HepG2 (cell line): ENCODE data around the gene HNRNPUL1. TPM values are rescaled to one million over a fixed set of nuclear protein-coding genes. Genes with fewer than 3 reads are reported as not detected.

Experiments used
- FLYWCH1 ChIP-seq: sonication (generic); formaldehyde crosslinking; IDR thresholded peaks from 2 replicates; pipeline ENCODE4 v1.8.1; 2023; ENCODE audit warnings: mild to moderate bottlenecking, missing genetic modification reagents
- HMG20A ChIP-seq: IDR thresholded peaks from 2 replicates; pipeline ENCODE4 v1.6.1; 2016; ENCODE audit warnings: borderline replicate concordance
- HNRNPK ChIP-seq: fragments of 200-400 bp; formaldehyde crosslinking; IDR thresholded peaks from 2 replicates; pipeline ENCODE4 v1.6.1; 2018; ENCODE audit warnings: low read length, low read depth, moderate library complexity, mild to moderate bottlenecking; ENCODE audit not compliant: poor library complexity, severe bottlenecking
- IRX3 ChIP-seq: sonication (generic); formaldehyde crosslinking; IDR thresholded peaks from 2 replicates; pipeline ENCODE4 v1.8.1; 2023; ENCODE audit warnings: mild to moderate bottlenecking, low read depth, missing genetic modification reagents, borderline replicate concordance
- KAT2B ChIP-seq: fragments of 150-350 bp; IDR thresholded peaks from 2 replicates; pipeline ENCODE4 v1.6.1; 2014; ENCODE audit warnings: low read depth, low read length, borderline replicate concordance
- SMARCE1 ChIP-seq: fragments of 450-650 bp; IDR thresholded peaks from 2 replicates; pipeline ENCODE4 v1.6.1; 2017; ENCODE audit warnings: borderline replicate concordance
- ZNF225 ChIP-seq: sonication (generic); formaldehyde crosslinking; IDR thresholded peaks from 2 replicates; pipeline ENCODE4 v1.4.0; 2020; ENCODE audit warnings: mild to moderate bottlenecking, missing genetic modification reagents
- ZNF282 ChIP-seq: fragments of 450-650 bp; IDR thresholded peaks from 2 replicates; pipeline ENCODE4 v1.6.1; 2018; ENCODE audit not compliant: partially characterized antibody
- ZNF326 ChIP-seq: sonication (generic); formaldehyde crosslinking; IDR thresholded peaks from 2 replicates; pipeline ENCODE4 v1.4.0; 2020; ENCODE audit warnings: missing genetic modification reagents, borderline replicate concordance
- ZNF333 ChIP-seq: sonication (generic); formaldehyde crosslinking; IDR thresholded peaks from 2 replicates; pipeline ENCODE4 v1.4.0; 2020; ENCODE audit warnings: mild to moderate bottlenecking, missing genetic modification reagents, borderline replicate concordance
- ZNF552 ChIP-seq: sonication (generic); formaldehyde crosslinking; IDR thresholded peaks from 2 replicates; pipeline ENCODE4 v1.9.0; 2022; ENCODE audit warnings: missing genetic modification reagents, mild to moderate bottlenecking, borderline replicate concordance
- polyA plus RNA-seq, 8 experiments: library from polyadenylated mRNA; depleted of rRNA in 3 of 8; stranded (reverse) in 7 of 8; unstranded in 1 of 8; fragments of >200 nt; fragmentation: Illumina TruSeq in 4 of 8; extraction: Trizol in 4 of 8; gene quantifications; 2 replicates each; pipeline versions ENCODE4 v1.2.1 to v1.2.3, GENCODE V29; 2011 to 2016; ENCODE audit warnings: low read depth in 4 of 8, missing spikeins in 1 of 8, mixed read lengths in 1 of 8; ENCODE audit not compliant: insufficient read depth in 1 of 8
- total RNA-seq, 5 experiments: library from RNA; depleted of rRNA; stranded (reverse); fragments of >200 nt; fragmentation: Illumina TruSeq; extraction: Trizol; gene quantifications; 2 replicates each; pipeline ENCODE4 v1.2.3, GENCODE V29; 2016; ENCODE audit warnings: low read depth in 1 of 5
- TF ChIP-seq, protein P1 (sequence below): sonication (generic); formaldehyde crosslinking; IDR thresholded peaks from 2 replicates; pipeline ENCODE4 v1.4.0; 2020; ENCODE audit warnings: mild to moderate bottlenecking, missing genetic modification reagents
- TF ChIP-seq, protein P2 (sequence below): sonication (generic); formaldehyde crosslinking; IDR thresholded peaks from 2 replicates; pipeline ENCODE4 v1.4.0; 2020; ENCODE audit warnings: mild to moderate bottlenecking, missing genetic modification reagents
- TF ChIP-seq, protein P3 (sequence below): sonication (generic); formaldehyde crosslinking; IDR thresholded peaks from 2 replicates; pipeline ENCODE4 v1.4.0; 2020; ENCODE audit warnings: low read depth, missing genetic modification reagents

HNRNPUL1 gene
- total and polyA plus RNA-seq, 2 of the 13 experiments (the other 11 are each of a cell fraction or from before 2014, with no cell fraction given) = 30.9 to 81.7 TPM

DNA sequence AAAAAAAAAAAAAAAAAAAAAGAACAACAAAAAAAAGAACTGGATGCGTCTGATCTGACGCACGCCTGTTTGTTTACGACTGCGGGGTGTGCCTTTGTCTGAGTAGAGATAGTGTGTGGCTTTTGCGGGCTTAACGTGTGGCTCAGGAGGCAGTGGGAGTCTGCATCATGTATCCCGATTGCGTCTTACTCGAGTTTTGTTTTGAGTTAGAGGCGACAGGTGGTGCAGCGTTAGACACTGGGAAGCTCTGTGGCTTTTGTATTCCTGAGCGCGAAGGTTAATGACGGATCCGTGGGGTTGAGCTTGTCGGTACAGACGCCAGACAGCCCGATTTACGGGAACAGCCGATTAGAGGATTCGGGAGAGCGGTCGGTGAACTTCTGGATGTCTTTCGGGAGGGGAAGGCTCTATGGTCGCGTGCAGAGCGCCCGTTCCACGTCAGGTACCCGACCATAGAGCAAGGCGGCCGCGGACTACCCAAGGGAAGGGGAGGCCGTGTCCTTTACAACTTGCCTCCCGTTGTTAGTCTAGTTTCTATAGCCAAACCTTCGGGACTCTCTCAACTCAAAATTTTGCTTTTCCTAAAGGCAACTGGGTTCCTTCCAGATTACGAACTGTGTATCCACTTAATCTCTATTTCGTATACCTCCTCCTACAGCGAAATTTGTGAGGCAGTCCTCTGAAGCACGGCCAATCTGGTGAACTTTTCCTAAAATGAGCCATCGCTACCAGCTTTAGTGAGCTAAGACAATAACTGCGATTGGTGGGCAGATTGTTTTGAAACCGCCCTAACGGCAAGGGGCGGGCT, 926 bp upstream of the HNRNPUL1 start (continued):
- TF ChIP-seq, protein P1, sequence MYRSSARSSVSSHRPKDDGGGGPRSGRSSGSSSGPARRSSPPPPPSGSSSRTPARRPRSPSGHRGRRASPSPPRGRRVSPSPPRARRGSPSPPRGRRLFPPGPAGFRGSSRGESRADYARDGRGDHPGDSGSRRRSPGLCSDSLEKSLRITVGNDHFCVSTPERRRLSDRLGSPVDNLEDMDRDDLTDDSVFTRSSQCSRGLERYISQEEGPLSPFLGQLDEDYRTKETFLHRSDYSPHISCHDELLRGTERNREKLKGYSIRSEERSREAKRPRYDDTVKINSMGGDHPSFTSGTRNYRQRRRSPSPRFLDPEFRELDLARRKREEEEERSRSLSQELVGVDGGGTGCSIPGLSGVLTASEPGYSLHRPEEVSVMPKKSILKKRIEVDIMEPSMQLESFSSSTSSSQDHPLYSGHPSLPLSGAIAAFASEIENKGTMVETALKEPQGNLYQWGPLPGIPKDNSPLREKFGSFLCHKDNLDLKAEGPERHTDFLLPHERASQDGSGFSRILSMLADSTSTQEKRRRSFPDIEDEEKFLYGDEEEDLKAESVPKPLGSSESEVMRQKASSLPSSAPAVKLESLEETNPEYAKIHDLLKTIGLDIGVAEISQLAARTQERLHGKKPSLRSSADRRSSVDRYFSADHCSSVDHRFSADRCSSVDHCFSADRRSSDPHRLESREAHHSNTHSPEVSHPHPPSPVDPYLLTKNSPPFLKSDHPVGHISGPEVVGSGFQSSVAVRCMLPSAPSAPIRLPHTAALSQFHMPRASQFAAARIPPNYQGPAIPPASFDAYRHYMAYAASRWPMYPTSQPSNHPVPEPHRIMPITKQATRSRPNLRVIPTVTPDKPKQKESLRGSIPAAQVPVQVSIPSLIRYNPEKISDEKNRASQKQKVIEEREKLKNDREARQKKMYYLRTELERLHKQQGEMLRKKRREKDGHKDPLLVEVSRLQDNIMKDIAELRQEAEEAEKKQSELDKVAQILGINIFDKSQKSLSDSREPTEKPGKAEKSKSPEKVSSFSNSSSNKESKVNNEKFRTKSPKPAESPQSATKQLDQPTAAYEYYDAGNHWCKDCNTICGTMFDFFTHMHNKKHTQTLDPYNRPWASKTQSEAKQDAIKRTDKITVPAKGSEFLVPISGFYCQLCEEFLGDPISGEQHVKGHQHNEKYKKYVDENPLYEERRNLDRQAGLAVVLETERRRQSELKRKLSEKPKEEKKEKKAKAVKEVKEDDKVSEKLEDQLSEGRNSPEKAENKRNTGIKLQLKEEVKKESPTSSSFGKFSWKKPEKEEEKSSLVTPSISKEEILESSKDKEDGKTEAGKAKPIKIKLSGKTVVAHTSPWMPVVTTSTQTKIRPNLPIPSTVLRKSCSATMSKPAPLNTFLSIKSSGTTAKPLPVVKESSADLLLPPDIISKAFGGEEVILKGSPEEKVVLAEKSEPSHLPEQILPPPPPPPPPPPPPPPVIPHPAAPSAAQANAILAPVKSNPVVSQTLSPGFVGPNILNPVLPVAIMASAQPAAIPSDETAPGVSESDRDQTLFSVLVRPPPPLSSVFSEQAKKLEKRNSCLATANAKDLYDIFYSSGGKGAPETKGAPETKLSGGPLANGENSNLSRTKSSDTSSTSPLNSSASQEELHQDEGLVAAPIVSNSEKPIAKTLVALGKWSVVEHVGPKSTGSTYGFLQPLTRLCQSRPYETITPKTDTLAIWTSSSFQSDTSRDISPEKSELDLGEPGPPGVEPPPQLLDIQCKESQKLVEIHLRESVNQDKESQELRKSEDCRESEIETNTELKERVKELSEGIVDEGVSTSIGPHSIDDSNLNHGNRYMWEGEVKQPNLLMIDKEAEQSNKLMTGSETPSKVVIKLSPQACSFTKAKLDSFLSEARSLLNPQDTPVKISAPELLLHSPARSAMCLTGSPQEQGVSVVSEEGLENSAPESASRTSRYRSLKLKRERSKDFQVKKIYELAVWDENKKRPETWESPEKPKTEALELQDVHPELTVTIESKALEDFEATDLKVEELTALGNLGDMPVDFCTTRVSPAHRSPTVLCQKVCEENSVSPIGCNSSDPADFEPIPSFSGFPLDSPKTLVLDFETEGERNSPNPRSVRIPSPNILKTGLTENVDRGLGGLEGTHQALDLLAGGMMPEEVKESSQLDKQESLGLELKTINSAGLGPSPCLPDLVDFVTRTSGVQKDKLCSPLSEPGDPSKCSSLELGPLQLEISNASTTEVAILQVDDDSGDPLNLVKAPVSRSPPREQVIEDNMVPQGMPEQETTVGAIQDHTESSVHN (CRISPR knock-in tag) = no peak
- TF ChIP-seq IRX3 (CRISPR knock-in tag) (no peak), HNRNPK (no peak), ZNF326 (no peak), HMG20A (CRISPR knock-in tag) (no peak), KAT2B (no peak), ZNF282 (no peak), ZNF225 (0 out of 2 replicates have a peak, but pooled peaks have one; percentile 30), ZNF333 (CRISPR knock-in tag) (no peak), FLYWCH1 (CRISPR knock-in tag) (no peak), SMARCE1 (no peak), ZNF552 (CRISPR knock-in tag) (no peak)
- TF ChIP-seq, protein P2, sequence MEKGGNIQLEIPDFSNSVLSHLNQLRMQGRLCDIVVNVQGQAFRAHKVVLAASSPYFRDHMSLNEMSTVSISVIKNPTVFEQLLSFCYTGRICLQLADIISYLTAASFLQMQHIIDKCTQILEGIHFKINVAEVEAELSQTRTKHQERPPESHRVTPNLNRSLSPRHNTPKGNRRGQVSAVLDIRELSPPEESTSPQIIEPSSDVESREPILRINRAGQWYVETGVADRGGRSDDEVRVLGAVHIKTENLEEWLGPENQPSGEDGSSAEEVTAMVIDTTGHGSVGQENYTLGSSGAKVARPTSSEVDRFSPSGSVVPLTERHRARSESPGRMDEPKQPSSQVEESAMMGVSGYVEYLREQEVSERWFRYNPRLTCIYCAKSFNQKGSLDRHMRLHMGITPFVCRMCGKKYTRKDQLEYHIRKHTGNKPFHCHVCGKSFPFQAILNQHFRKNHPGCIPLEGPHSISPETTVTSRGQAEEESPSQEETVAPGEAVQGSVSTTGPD (CRISPR knock-in tag) = no peak
- TF ChIP-seq, protein P3, sequence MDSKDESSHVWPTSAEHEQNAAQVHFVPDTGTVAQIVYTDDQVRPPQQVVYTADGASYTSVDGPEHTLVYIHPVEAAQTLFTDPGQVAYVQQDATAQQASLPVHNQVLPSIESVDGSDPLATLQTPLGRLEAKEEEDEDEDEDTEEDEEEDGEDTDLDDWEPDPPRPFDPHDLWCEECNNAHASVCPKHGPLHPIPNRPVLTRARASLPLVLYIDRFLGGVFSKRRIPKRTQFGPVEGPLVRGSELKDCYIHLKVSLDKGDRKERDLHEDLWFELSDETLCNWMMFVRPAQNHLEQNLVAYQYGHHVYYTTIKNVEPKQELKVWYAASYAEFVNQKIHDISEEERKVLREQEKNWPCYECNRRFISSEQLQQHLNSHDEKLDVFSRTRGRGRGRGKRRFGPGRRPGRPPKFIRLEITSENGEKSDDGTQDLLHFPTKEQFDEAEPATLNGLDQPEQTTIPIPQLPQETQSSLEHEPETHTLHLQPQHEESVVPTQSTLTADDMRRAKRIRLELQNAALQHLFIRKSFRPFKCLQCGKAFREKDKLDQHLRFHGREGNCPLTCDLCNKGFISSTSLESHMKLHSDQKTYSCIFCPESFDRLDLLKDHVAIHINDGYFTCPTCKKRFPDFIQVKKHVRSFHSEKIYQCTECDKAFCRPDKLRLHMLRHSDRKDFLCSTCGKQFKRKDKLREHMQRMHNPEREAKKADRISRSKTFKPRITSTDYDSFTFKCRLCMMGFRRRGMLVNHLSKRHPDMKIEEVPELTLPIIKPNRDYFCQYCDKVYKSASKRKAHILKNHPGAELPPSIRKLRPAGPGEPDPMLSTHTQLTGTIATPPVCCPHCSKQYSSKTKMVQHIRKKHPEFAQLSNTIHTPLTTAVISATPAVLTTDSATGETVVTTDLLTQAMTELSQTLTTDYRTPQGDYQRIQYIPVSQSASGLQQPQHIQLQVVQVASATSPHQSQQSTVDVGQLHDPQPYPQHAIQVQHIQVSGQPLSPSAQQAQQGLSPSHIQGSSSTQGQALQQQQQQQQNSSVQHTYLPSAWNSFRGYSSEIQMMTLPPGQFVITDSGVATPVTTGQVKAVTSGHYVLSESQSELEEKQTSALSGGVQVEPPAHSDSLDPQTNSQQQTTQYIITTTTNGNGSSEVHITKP = peak; percentile 94
